Cardiac muscle cell (in vitro differentiated cells and primary cell): ENCODE data around the gene TMEM128. TPM values are rescaled to one million over a fixed set of nuclear protein-coding genes. Genes with fewer than 3 reads are reported as not detected.
"Not testable (repeated sequence)": the region's sequence is repeated elsewhere in the genome, so short reads cannot be mapped to it uniquely, and the experiment has no call there.

ENCODE experiments used
- DNase-seq, 2 donors: peaks; one replicate each; pipeline versions ENCODE4 v3.0.0 to v3.0.0-alpha.2; 2010 to 2017; ENCODE audit warnings: low read depth in 1 of 2, low spot score in 1 of 2
- H3K27ac ChIP-seq: fragments of 200-600 bp; sonication (generic); 2 replicates; pipeline ENCODE4 v1.5.1; 2016
- H3K27me3 ChIP-seq: fragments of 200-600 bp; sonication (generic); 2 replicates; pipeline ENCODE4 v1.6.0; 2016; ENCODE audit warnings: control low read depth
- H3K36me3 ChIP-seq: fragments of 200-600 bp; sonication (generic); 2 replicates; pipeline ENCODE4 v1.5.1; 2016; ENCODE audit warnings: control low read depth
- H3K4me1 ChIP-seq: fragments of 200-600 bp; sonication (generic); 2 replicates; pipeline ENCODE4 v1.8.1; 2017; ENCODE audit warnings: low read depth, mild to moderate bottlenecking, mixed run types
- H3K4me3 ChIP-seq: fragments of 200-600 bp; sonication (generic); 2 replicates; pipeline ENCODE4 v1.5.1; 2016; ENCODE audit warnings: mild to moderate bottlenecking
- H3K9me3 ChIP-seq: fragments of 200-600 bp; sonication (generic); 2 replicates; pipeline ENCODE4 v1.5.1; 2017; ENCODE audit warnings: low read depth, mild to moderate bottlenecking, control low read depth
- CTCF ChIP-seq: IDR thresholded peaks from 2 replicates; pipeline ENCODE4 v1.5.1; 2012; ENCODE audit warnings: low read depth, mild to moderate bottlenecking, low read length
- polyA plus RNA-seq: library from polyadenylated mRNA; unstranded; fragments of >200 nt; fragmentation: Nextera tagmentation; extraction: Ambion mirVana; gene quantifications from 2 replicates; pipeline ENCODE4 v1.2.1, GENCODE V29; 2016
- total RNA-seq: library from RNA; depleted of rRNA; stranded (reverse); fragments of >200 nt; gene quantifications from 2 replicates; pipeline ENCODE4 v1.2.3, GENCODE V29; 2016

Gene TMEM128
- total and polyA plus RNA-seq, 2 experiments from 2014 or later, result 15.2 to 50.5 TPM

- H3K36me3 ChIP-seq, result no peaks in the 10 kb centered on the region
Measured at GRCh38 chr4:4202510-4202909, 45.5 kb downstream of the TMEM128 start.

GRCh38 chr4:4200624-4201023 lies 47.4 kb downstream of the TMEM128 start:
- no peaks in the 10 kb centered on the region for H3K9me3 ChIP-seq
- H3K36me3 ChIP-seq, result no peaks in the 10 kb centered on the region

More at GRCh38 chr4:4202510-4202909, 45.5 kb downstream of the TMEM128 start:
- Histone ChIP-seq H3K4me1 (no peaks in the 10 kb centered on the region), H3K4me3 (no peak overlapping the region), H3K9me3 (no peaks in the 10 kb centered on the region), H3K27me3 (peaks cover 12% of the 10 kb centered on the region), H3K27ac (no peak overlapping the region)
- no peak for DNase-seq
- TF ChIP-seq CTCF, result no peak

GRCh38 chr4:4195354-4195753 lies 52.7 kb downstream of the TMEM128 start:
- no peaks in the 10 kb centered on the region for H3K4me1 ChIP-seq
- no peak overlapping the region for H3K4me3 ChIP-seq
- H3K9me3 ChIP-seq, result no peaks in the 10 kb centered on the region
- no peaks in the 10 kb centered on the region for H3K36me3 ChIP-seq
- H3K27ac ChIP-seq, result no peak overlapping the region
- no peak for TF ChIP-seq CTCF
- no peak for DNase-seq
- H3K27me3 ChIP-seq, result no peaks in the 10 kb centered on the region

More at GRCh38 chr4:4200624-4201023, 47.4 kb downstream of the TMEM128 start:
- Histone ChIP-seq H3K4me3 (no peak overlapping the region), H3K27me3 (peaks cover 12% of the 10 kb centered on the region), H3K27ac (no peak overlapping the region), H3K4me1 (no peaks in the 10 kb centered on the region)
- TF ChIP-seq CTCF, result no peak
- peak in 1 of 2 donors; percentile 3 for DNase-seq

- H3K9me3 ChIP-seq, H3K4me3 ChIP-seq, H3K27ac ChIP-seq, H3K36me3 ChIP-seq, DNase-seq, H3K4me1 ChIP-seq: not testable (repeated sequence)
- H3K27me3 ChIP-seq, result peaks cover 22% of the 10 kb centered on the region
Measured at GRCh38 chr4:4188557-4188956, 59.5 kb downstream of the TMEM128 start.

Other genes starting within 250 kb of the TMEM128 start
- not detected in 2 replicates for gene OTOP1, start 21.3 kb downstream of the TMEM128 start, total RNA-seq
- gene OTOP1, start 21.3 kb downstream of the TMEM128 start, polyA plus RNA-seq, result not detected in 2 replicates
- gene LYAR, start 41.9 kb upstream of the TMEM128 start, total RNA-seq, result 14.8 and 18.5 TPM in 2 replicates
- gene LYAR, start 41.9 kb upstream of the TMEM128 start, polyA plus RNA-seq, result 10.7 and 13.7 TPM in 2 replicates
- gene ZBTB49, start 42.0 kb upstream of the TMEM128 start, total RNA-seq, result 7.7 and 9.2 TPM in 2 replicates
- gene ZBTB49, start 42.0 kb upstream of the TMEM128 start, polyA plus RNA-seq, result 6.0 and 6.4 TPM in 2 replicates
- 4.0 and 15.5 TPM in 2 replicates for gene NSG1, start 138.9 kb upstream of the TMEM128 start, total RNA-seq
- 6.1 and 18.4 TPM in 2 replicates for gene NSG1, start 138.9 kb upstream of the TMEM128 start, polyA plus RNA-seq